ENCODE results near the gene ZEB2.

Gene ZEB2

GRCh38 chr2:144343145-144343544 is 176.8 kb downstream of the ZEB2 start:
- DNase-seq (ENCODE audit: low read depth in 2 of 2): peak in 1 of 2 donors; percentile 46
- TF ChIP-seq CTCF (IDR thresholded peaks at IDR 0.05; ENCODE audit: low read depth, low read length): no peak
- H3K4me3 ChIP-seq (replicated peaks in 1 of 2; ENCODE audit: low read depth in 2 of 2, low read length in 2 of 2): no peak overlapping the region

- no peak for TF ChIP-seq CTCF (IDR thresholded peaks at IDR 0.05; ENCODE audit: low read depth, low read length)
- no peak for DNase-seq (ENCODE audit: low read depth in 2 of 2)
- no peak overlapping the region for H3K4me3 ChIP-seq (replicated peaks in 1 of 2; ENCODE audit: low read depth in 2 of 2, low read length in 2 of 2)
These were observed 178.4 kb downstream of the ZEB2 start for GRCh38 chr2:144341538-144341937.

DNA sequence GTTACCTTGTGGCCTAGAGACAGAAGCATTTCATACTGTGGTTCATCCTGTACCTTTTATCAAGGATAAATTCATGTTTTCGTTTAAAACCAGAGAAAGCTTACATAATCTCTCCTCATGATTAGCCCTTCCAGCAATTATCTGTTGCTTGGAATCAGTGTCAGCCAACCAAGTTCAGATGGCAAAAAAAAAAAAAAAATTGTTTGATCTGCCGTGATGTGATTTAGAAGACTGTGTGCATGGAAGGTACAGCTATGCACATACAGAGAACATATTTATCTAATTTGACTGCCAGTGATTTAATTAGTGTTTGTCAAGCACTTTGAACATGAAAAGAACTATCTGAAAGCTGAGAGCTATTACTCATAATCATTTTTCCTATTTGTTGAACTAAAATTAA is 180.9 kb downstream of the ZEB2 start:
- DNase-seq (ENCODE audit: low read depth in 2 of 2): no peak
- no peak overlapping the region for H3K4me3 ChIP-seq (replicated peaks in 1 of 2; ENCODE audit: low read depth in 2 of 2, low read length in 2 of 2)
- no peak for TF ChIP-seq CTCF (IDR thresholded peaks at IDR 0.05; ENCODE audit: low read depth, low read length)

DNA sequence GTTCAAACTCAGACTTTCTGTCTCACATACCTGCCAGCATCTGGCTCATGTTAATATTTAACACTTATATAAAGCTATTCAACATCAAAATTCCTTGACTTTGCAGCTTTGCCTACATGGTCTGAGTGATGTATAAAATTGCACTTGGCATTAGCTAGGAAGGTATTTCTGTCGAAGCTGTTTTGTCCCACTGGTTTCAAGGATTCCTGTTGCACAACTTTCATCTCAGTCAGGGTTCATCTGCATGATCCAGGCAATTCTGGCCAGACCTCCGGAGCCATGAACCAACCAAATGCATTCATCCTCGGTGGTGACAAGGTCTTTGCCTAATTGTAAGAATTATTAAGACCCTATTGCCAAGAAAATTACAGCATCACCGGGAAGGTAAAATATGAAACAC is 185.4 kb downstream of the ZEB2 start:
- no peak overlapping the region for H3K4me3 ChIP-seq (replicated peaks in 1 of 2; ENCODE audit: low read depth in 2 of 2, low read length in 2 of 2)
- DNase-seq (ENCODE audit: low read depth in 2 of 2): no peak
- TF ChIP-seq CTCF (IDR thresholded peaks at IDR 0.05; ENCODE audit: low read depth, low read length): no peak
